GM18502 (cell line): ENCODE data around the gene UTP14A.
"Not testable (repeated sequence)": the region's sequence is repeated elsewhere in the genome, so short reads cannot be mapped to it uniquely, and the experiment has no call there.

ENCODE experiments used
- ATAC-seq: cut with Tn5 transposase; IDR thresholded peaks from one replicate; pipeline ENCODE4 v1.9.1; 2021; ENCODE audit warnings: mild to moderate bottlenecking; ENCODE audit not compliant: unreplicated experiment, poor library complexity

The UTP14A gene, protein sequence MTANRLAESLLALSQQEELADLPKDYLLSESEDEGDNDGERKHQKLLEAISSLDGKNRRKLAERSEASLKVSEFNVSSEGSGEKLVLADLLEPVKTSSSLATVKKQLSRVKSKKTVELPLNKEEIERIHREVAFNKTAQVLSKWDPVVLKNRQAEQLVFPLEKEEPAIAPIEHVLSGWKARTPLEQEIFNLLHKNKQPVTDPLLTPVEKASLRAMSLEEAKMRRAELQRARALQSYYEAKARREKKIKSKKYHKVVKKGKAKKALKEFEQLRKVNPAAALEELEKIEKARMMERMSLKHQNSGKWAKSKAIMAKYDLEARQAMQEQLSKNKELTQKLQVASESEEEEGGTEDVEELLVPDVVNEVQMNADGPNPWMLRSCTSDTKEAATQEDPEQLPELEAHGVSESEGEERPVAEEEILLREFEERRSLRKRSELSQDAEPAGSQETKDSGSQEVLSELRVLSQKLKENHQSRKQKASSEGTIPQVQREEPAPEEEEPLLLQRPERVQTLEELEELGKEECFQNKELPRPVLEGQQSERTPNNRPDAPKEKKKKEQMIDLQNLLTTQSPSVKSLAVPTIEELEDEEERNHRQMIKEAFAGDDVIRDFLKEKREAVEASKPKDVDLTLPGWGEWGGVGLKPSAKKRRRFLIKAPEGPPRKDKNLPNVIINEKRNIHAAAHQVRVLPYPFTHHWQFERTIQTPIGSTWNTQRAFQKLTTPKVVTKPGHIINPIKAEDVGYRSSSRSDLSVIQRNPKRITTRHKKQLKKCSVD

GRCh38 chrX:129905787-129906580 lies at the start of gene UTP14A:
Gene UTP14A, plus strand, starts transcription at chrX:129906164. Its CDS starts 47 bp downstream, at chrX:129906211.
- peak; percentile 96 for ATAC-seq

GRCh38 chrX:129859134-129859533 lies 46.8 kb upstream of the UTP14A start:
- not testable (repeated sequence) for ATAC-seq

- ATAC-seq, result not testable (repeated sequence)
Measured at GRCh38 chrX:129866321-129866720, 39.6 kb upstream of the UTP14A start.

GRCh38 chrX:129872524-129872923 lies 33.4 kb upstream of the UTP14A start:
- ATAC-seq, result no peak

DNA sequence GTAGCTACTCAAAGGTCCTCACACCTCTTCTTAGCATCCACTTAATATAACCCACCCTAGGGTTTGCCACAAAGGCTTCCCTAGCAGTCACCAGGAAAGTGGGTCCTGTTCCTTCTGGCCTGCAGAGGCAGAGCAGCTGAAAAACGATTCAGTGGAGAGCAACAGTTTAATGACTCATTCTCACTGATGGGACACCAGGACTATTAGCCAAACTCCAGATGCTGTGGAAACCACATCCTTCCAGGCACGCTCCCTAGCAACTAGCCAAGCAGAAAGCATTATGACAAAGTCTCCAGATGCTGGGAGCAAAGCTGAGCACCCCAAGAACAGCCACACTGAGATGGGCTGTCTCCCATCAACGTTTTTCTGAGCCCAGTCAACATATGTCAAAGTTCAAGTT lies 30.3 kb upstream of the UTP14A start:
- no peak for ATAC-seq

- ATAC-seq, result no peak
Measured at GRCh38 chrX:129876771-129877305, 29.1 kb upstream of the UTP14A start.

DNA sequence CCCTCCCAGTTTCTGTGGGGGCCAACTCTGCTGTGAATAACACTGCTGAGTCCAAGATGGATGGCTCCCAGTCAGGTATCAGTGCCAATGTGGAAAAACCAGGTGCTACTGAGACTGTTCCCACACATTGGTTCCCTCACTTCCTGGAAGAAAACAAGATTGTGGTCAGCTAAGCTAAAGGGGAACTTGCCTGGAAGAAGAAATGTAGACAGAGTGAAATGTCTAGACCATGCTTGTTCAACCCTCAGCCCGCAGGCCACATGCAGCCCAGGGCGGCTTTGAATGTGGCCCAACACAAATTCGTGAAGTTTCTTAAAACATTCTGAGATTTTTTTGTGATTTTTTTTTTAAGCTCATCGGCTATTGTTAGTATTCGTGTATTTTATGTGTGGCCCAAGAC lies 28.6 kb upstream of the UTP14A start:
- no peak for ATAC-seq

- no peak for ATAC-seq
Measured at GRCh38 chrX:129900054-129900453, 5.9 kb upstream of the UTP14A start.

DNA sequence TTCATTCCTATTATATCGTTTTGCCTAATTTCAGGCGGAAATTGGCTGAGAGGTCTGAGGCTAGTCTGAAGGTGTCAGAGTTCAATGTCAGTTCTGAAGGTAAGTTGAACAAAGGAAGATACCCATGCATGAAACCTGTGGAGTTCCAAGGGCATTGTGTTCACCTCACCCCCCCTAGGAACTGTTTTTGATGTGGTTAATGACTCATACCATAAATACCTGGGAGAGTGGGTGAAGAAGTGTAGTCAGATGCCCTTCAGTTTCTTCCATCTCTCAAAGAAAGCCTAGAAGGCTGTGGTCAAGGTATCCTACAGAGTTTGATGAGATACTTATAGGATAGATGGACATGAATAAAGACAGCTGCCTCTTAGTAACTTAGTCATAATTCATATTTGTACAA lies 2.7 kb downstream of the UTP14A start:
- no peak for ATAC-seq

DNA sequence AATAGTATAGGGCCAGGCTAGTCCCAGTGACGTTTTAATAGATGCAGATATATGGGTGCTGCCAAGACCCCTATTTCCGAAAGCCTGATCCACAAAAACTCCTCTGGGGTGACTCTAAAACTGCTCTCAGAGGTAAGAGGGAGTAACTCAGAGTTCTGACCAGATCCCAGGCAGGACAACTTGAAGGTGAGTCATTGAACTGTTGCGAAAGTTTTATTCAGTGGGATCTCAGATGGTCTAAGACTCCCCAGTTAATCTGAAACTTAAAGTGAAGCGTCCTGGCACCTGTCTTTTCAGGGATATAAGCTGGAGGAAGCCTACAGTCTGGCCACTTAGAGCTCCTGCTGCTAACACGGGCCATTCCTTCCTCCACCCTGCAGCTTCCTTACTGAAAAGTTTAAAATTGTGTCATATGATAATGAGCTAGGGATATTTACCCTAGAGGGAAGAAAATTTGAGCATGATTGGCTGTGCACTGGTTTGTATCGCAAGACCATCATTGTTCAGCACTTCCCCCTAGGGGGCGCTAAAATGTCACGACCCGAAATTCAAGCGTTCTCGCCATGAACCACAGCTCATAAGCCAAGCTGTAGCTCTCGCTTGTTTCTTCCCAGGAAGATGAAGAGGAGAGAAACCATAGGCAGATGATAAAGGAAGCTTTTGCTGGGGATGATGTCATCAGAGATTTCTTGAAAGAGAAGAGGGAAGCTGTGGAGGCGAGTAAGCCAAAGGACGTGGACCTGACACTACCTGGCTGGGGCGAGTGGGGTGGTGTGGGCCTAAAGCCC lies 19.5 kb downstream of the UTP14A start:
- peak; percentile 62 for ATAC-seq

DNA sequence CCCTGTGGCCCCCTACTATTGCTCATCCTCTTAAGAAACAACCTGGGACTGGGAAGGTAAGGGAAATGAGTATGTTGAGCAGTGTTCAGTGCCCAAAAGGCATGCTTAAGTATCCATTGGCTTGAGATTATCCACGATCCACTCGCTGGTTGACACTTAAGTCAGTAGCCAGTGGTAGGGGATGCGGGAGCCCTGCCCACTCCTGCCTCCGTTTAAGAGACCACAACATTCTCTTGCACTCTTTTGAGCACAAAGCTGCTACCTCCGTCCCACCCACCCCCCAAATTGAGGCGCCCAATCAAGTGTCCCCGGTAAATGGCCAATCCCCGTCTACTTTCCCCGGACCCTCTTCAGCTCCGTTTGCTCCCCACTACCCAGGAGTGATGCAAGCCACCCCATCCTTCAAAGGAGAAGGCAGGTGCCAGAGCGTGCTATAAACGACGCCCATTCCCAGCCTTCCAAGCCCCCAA lies 25.0 kb downstream of the UTP14A start:
- peak; percentile 1 for ATAC-seq

- ATAC-seq, result peak; percentile 73
Measured at GRCh38 chrX:129931411-129932015, 25.5 kb downstream of the UTP14A start.

- peak; percentile 59 for ATAC-seq
Measured at GRCh38 chrX:129932016-129932820, 26.3 kb downstream of the UTP14A start.

GRCh38 chrX:129932821-129933321 lies 26.9 kb downstream of the UTP14A start:
- no peak for ATAC-seq

DNA sequence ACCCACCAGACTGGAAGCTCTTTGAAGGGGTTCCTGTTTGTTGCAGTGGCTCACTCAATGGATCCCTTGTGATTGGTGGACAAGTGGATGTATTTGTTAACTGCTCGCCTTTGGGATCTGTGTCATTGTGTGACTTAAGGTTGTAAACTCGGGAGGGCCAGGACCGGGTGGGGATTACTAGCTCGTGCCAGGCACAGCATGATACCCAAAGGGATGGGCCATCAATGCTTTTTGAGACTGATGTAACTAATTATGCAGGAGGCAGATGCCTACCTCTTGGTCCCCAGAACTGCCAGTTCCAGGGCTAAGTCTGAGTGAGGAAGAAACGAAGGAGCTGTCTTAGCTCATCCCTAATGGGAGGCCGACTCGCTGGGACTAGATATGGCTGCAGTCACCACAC lies 27.7 kb downstream of the UTP14A start:
- no peak for ATAC-seq

GRCh38 chrX:129934461-129934860 lies 28.5 kb downstream of the UTP14A start:
- ATAC-seq, result no peak

GRCh38 chrX:129934952-129935351 lies 29.0 kb downstream of the UTP14A start:
- ATAC-seq, result no peak

DNA sequence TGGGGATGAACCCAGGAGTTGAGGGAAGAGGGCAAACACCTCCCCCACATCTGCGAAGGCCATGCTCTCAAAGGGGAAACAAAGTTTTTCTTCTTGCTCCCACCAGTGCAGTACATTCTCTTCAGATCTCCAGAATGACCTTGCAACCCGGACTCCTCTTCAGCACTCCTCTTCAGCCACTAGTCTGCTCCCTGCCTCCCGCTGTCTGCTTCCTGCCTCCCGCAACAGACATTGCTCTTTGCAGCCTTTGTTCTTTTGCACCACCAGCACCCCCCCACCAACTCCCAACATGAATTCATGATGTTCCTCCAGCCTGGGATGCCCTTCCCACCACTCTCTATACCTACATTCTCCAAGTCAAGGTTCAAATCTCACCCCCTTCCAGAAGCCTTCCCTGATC lies 32.1 kb downstream of the UTP14A start:
- ATAC-seq, result no peak
